T-helper 9 cell (primary cell): Measurements from ENCODE around the gene BHLHA15.

Source experiments
- DNase-seq: peaks from one replicate; pipeline ENCODE4 v3.0.0-alpha.2; 2020

BHLHA15 gene

DNA sequence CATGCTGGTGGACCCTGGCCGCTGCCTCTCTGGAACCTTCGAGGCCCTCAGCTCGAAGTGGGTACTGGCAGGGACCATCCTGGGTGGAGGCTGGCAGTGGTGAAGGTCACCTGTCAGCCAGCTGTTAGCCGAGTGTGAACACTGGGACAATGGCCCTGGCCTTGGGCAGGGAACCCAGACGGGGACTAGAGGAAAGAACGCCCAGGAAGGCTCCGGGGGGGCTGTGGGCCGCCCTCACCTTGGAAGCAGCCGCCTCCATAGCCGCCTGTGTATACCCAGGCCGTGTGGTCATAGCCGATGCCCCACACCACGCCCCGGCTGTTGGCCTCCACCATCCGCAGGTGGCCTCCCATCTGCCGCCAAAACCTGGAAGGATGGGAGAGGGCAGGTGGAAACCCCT is 17.6 kb downstream of the BHLHA15 start:
- no peak for DNase-seq

GRCh38 chr7:98229441-98229840 is 18.2 kb downstream of the BHLHA15 start:
- no peak for DNase-seq

DNA sequence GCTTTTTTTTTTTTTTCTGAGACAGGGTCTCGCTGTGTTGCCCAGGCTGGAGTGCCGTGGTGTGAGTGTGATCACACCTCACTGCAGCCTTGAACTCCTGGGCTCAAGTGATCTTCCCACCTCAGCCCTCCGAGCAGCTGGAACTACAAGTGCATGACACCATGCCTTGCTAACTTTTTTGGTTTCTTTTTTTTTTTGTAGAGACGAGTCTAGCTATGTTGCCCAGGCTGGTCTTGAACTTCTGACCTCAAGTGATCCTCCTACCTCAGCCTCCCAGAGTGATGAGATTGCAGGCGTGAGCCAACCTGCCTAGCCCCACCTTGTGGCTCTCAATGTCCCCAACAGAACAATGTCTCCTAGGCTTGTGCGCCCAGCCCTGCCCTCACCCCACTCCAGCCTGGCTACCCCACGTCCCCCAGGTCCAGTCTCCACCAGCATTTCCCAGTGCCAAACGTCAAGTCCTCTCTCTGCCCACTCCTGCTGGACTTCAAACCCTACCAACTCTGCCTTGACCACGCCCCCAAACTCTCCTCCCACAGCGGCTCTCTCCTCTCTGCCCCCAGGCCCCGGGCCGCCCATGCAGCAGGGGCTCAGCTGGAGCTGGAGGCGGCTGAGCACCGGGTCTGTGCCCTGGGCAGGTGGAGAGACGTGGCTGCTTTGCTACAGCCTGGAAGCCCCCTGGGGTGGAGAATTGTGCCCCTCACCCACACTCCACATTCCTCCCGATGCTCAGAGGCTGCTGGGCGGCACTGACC is 18.9 kb downstream of the BHLHA15 start:
- no peak for DNase-seq

DNA sequence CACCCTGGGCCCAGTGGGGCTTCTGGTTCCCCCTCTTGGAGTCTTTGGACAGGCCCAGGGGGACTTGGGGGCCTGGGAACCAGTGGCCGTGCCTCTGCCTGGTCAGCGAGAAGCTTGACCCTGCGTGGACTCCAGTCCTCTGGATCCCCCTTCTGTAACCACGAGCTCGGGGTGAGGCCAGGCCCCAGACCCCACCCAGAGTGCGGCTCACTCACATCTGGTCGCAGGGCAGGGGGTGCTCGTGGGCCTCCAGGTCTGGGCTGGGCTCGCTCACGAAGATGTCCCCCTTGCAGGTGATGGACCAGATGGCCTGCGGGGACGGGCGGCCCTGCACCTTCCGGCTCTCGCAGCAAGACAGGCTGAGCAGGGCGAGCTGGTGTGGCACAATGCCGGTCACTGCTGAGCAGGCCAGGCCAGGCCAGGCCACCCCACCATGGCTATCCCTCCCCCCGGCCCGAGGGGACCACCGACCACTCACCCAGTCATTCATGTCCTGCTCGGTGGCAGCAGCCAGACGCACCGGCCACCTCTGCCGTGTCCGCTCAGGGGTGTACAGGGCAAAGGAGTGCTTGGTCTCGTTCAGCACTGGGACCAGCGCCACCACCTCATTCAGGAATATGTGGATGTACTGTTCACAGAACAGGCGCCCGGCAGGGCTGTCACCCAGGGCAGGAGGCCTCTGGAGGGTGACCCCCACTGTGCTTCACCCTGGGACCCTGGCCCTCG is 19.7 kb downstream of the BHLHA15 start:
- no peak for DNase-seq

DNA sequence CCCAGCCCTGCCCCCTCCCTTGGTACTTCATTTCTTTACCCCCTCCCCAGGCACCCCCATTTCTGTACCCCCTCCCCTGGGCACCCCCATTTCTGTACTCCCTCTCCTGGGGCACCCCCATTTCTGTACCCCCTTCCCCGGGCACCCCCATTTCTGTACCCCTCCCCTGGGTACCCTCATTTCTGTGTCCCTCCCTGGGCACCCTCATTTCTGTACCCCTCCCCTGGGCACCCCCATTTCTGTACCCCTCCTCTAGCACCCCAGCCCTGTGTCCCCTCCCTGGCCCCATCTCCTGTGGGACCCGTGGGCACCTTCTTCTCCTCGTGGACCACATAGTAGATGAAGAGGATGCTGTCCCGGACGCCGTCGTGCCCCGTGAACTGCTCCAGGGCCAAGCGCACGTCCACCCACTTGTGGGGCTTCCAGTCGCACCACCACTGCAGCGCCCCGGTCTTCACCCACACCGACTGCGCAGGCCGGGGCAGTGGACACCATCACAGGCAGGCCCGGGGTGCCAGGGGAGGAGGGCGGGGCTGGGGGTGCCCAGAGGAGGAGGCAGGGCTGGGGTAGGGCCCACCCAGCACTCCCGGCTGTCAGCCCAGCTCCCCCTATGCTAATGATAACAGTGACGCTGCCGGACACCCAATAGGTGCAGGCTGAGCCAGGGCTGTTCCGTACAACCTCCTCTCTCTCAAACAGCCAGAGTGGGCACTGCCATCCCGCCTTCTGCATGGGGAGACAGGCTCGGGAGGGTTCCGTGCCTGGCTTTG is 20.4 kb downstream of the BHLHA15 start:
- DNase-seq, result no peak

DNA sequence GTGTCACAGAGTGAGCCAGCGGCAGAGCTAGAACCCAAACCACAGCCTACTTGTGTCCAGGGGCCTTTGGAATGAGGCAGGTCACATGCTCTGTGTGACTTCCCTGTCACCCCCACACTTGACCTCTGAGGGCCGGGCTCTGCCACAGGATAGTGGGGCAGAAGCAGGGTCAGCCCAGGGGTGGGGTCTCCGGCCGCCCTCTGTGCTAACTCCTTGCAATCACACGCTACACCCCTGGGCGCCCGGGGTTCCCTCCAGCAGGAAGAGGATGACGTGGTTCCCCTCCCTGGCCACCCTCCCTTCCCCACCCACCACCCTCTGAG is 21.0 kb downstream of the BHLHA15 start:
- DNase-seq, result no peak

DNA sequence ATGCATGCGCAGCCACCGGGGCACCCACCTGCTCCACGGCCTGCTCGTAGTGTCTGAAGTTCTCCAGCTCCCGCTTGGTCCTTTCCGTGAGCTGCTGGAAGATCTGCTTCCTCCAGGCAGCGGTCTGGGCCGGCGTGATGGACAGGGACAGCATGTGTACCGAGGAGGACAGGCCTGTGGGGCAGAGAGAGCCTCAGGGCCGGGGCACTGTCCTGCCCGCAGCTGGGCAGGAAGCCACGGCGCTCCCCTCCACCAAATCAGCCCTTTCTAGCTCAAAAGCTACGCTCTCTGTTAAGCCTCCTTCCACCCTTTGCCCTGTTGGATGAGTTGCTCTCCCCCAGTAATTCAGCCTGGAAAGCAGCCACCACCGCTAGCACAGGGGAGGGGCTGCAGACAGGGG is 21.6 kb downstream of the BHLHA15 start:
- DNase-seq, result no peak

- no peak for DNase-seq
Observed at GRCh38 chr7:98233219-98234070, 22.2 kb downstream of the BHLHA15 start.

- no peak for DNase-seq
Observed at GRCh38 chr7:98234429-98235147, 23.3 kb downstream of the BHLHA15 start.

DNA sequence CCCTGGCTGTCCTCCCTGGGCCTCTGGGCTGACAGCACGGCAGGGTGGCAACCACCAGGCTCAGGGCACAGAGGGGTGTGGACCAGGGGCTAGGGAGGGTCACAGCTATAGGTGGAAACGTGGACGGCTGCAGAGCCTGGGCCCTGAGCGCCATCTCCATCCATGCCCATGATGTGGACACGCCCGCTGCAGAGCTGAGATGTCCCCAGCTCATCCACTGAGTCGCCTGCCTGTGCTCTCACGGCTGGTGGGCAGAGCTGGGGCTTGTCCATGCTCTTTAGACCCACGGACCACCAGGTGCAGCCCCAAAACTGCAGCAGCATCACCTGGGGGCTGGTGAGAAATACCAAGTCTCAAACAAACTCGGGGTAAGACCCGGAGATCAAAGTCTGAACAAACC is 24.7 kb downstream of the BHLHA15 start:
- DNase-seq, result no peak

GRCh38 chr7:98236355-98237185 is 25.3 kb downstream of the BHLHA15 start:
- DNase-seq, result no peak

DNA sequence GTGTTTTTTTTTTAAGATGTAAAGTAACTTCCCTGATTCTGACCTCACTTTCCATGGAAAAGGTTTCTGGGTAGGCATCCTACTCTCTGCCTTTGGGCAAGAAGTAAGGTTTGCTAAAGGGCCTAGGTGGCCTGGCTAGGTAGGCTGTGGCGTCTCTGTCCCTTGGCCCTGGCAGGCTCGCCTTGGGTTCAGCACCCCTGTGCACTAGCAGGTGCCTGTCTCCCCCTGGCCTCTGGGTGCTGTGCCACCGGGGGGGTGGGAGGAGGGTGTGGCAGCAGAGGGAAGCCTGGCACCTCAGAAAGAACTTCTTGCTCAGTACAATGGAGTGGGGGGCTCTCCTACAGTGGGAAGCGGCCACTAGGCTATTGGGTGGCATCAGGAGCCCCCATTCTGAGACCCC is 26.8 kb downstream of the BHLHA15 start:
- no peak for DNase-seq

- DNase-seq, result no peak
Observed at GRCh38 chr7:98238976-98239375, 27.7 kb downstream of the BHLHA15 start.

DNA sequence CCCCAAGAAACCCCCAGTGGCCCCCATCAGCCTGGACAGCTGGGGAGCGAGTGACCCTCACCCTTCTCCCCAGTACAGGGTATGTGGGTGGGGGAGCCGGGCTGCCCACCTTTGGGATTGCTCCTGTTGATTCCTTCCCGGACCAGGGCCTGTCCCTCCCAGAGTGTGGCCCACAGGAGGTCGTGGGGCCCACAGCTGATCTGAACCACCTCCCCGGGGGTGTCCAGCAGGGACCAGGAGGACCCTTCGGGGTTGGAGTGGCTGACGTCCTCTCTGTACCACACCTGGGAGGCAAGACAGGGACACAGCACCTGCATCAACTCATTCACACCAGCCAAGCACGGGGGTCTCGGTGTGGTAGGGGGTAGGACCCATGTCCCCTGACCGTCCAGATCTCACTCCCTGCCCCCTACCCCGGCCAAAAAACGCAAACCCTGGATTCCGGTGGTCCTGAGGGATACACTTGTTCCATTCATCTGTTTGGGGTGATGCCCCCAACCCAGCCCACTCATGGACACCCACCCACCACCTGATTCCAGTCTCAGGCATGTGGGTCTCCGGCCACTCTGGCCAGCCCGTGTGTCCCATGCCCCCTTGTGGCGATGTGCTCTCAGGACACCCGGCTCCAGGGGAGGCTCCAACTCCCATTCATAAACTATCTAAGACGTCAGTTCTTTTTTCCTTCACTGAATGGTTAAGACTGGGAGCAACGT is 29.9 kb downstream of the BHLHA15 start:
- no peak for DNase-seq

GRCh38 chr7:98241674-98242241 is 30.5 kb downstream of the BHLHA15 start:
- no peak for DNase-seq

DNA sequence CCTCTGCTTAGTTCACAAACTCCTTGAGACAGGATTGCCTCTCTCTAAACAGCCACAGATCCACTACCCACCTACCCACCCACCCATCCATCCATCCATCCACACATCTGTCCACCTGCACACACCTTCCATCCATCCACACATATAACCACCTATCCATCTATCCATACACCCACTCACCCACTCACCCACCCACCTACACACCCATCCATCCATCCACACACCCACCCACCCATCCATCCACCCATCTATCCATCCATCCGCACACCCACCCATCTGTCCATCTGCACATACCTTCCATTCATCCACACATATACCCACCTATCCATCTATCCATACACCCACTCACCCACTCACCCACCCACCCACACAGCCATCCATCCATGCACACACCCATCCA is 31.1 kb downstream of the BHLHA15 start:
- DNase-seq, result no peak

GRCh38 chr7:98242934-98243333 is 31.7 kb downstream of the BHLHA15 start:
- DNase-seq, result no peak

GRCh38 chr7:98244871-98245270 is 33.6 kb downstream of the BHLHA15 start:
- DNase-seq, result no peak

DNA sequence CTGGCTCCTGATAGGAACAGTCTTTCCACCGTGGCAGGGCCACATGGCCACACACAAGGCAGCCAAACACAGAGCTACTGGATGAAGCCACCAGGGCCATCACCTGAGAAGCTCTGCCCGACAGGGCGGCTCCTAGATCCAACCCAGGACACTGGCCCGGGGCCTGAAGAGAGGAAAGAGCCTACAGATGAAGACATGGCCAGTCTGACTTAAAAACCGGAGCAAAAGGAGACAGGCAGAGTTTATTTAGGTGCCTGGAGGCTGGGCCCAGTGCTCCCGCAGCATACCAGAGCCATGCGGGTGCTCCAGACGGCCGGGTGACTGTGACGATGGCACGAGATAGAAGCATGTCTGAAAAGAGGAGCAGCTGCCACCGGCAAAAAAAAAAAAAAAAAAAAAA is 36.9 kb downstream of the BHLHA15 start:
- no peak for DNase-seq

- no peak for DNase-seq
Observed at GRCh38 chr7:98249106-98249505, 37.9 kb downstream of the BHLHA15 start.
